NB4 (cell line): ENCODE data around the gene ADAMTS8.

Source experiments
- CTCF ChIP-seq: IDR thresholded peaks from one replicate; pipeline ENCODE4 v1.5.1; 2012; ENCODE audit warnings: low read depth, low read length
- MYC ChIP-seq: IDR thresholded peaks from 2 replicates; pipeline ENCODE4 v1.6.1; 2011; ENCODE audit warnings: low read depth, low read length
- POLR2A ChIP-seq: IDR thresholded peaks from 2 replicates; pipeline ENCODE4 v1.6.1; 2011; ENCODE audit warnings: mild to moderate bottlenecking; ENCODE audit not compliant: insufficient read length; ENCODE audit errors: extremely low read depth
- TF ChIP-seq, protein P1 (sequence below): IDR thresholded peaks from 2 replicates; pipeline ENCODE4 v1.6.1; 2011; ENCODE audit warnings: low read depth, low read length

GRCh38 chr11:130425156-130425555 lies 3.3 kb downstream of the ADAMTS8 start:
- TF ChIP-seq CTCF (no peak), POLR2A (no peak), MYC (no peak)
- TF ChIP-seq, protein P1, sequence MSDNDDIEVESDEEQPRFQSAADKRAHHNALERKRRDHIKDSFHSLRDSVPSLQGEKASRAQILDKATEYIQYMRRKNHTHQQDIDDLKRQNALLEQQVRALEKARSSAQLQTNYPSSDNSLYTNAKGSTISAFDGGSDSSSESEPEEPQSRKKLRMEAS: no peak
